GM12865 (cell line): Measurements from ENCODE around the gene KRT82.
"Not testable (repeated sequence)": the region's sequence is repeated elsewhere in the genome, so short reads cannot be mapped to it uniquely, and the experiment has no call there.

Experiments
- DNase-seq: peaks from one replicate; pipeline ENCODE4 v3.0.0; 2010; ENCODE audit warnings: low read depth
- H3K4me3 ChIP-seq: 2 replicates; pipeline ENCODE4 v1.5.1; 2011; ENCODE audit warnings: mild to moderate bottlenecking, low read depth, low read length, control low read depth
- CTCF ChIP-seq: IDR thresholded peaks from 2 replicates; pipeline ENCODE4 v1.5.1; 2011; ENCODE audit warnings: low read length, control low read depth, low read depth, inconsistent platforms; ENCODE audit not compliant: insufficient read depth; ENCODE audit errors: missing control alignments

Gene KRT82

GRCh38 chr12:52405922-52406385, at the start of gene KRT82:
KRT82 (minus strand) TSS chr12:52406335; CDS start chr12:52406277, 58 bp downstream.
- DNase-seq: no peak
- H3K4me3 ChIP-seq: no peak within 1 kb of the TSS
- no peak for TF ChIP-seq CTCF

- no peak for DNase-seq
- H3K4me3 ChIP-seq: no peak overlapping the region
- no peak for TF ChIP-seq CTCF
Measured at GRCh38 chr12:52455821-52456220, 49.7 kb upstream of the KRT82 start.

GRCh38 chr12:52454411-52455201, 48.5 kb upstream of the KRT82 start:
- TF ChIP-seq CTCF: no peak
- DNase-seq: no peak

GRCh38 chr12:52452101-52452500, 46.0 kb upstream of the KRT82 start, which contains the start of gene KRT6B:
KRT6B (minus strand) TSS chr12:52452146; CDS start chr12:52452078, 68 bp downstream.
- no peak for DNase-seq
- no peak within 1 kb of the TSS for H3K4me3 ChIP-seq
- no peak for TF ChIP-seq CTCF

More at GRCh38 chr12:52454411-52455201, 48.5 kb upstream of the KRT82 start:
- no peak overlapping the region for H3K4me3 ChIP-seq

- DNase-seq: no peak
- TF ChIP-seq CTCF: no peak
- H3K4me3 ChIP-seq: no peak overlapping the region
Measured at GRCh38 chr12:52448228-52448627, 42.1 kb upstream of the KRT82 start.

- not testable (repeated sequence) for H3K4me3 ChIP-seq, DNase-seq
Measured at GRCh38 chr12:52447196-52447595, 41.1 kb upstream of the KRT82 start.

GRCh38 chr12:52446367-52447045, 40.4 kb upstream of the KRT82 start:
- DNase-seq: no peak
- TF ChIP-seq CTCF: no peak
- no peak overlapping the region for H3K4me3 ChIP-seq
